ENCODE results near the gene RIN3. TPM values are rescaled to one million over a fixed set of nuclear protein-coding genes. Genes with fewer than 3 reads are reported as not detected.
"Not testable (repeated sequence)": the region's sequence is repeated elsewhere in the genome, so short reads cannot be mapped to it uniquely, and the experiment has no call there.

RIN3 gene
- total RNA-seq, 1 donor from 2014 or later = 12.7 TPM

DNA sequence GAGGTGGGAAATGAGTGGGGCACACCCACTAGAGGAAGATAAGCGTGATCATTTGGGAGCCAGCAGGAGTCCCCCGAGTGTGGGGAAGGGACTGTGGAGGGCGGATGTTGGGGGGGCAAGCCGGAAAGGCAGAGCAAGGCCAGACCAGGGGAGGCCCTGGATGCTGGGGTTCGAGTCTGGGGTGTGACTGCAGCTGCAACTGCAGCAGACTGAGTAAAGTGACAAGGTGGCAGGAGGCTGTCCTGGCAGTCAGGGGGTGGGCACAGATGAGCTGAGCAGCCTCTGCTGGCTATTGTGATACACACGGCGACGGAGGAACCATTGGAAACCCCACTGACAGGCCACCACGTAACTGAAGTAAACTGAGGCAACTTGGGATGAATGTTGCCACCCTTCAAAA is 124.7 kb downstream of the RIN3 start:
- Mint-ChIP-seq H3K27ac (ENCODE audit: unreplicated experiment) (no peak overlapping the region), H3K36me3 (ENCODE audit: low read depth) (peaks cover 4% of the 10 kb centered on the region), H3K4me1 (peaks cover 26% of the 10 kb centered on the region), H3K4me3 (no peak overlapping the region), H3K9me3 (no peaks in the 10 kb centered on the region), H3K27me3 (ENCODE audit: low read depth) (no peaks in the 10 kb centered on the region)
- no peak for DNase-seq (ENCODE audit: low read depth, low spot score)
- TF ChIP-seq, protein P1, sequence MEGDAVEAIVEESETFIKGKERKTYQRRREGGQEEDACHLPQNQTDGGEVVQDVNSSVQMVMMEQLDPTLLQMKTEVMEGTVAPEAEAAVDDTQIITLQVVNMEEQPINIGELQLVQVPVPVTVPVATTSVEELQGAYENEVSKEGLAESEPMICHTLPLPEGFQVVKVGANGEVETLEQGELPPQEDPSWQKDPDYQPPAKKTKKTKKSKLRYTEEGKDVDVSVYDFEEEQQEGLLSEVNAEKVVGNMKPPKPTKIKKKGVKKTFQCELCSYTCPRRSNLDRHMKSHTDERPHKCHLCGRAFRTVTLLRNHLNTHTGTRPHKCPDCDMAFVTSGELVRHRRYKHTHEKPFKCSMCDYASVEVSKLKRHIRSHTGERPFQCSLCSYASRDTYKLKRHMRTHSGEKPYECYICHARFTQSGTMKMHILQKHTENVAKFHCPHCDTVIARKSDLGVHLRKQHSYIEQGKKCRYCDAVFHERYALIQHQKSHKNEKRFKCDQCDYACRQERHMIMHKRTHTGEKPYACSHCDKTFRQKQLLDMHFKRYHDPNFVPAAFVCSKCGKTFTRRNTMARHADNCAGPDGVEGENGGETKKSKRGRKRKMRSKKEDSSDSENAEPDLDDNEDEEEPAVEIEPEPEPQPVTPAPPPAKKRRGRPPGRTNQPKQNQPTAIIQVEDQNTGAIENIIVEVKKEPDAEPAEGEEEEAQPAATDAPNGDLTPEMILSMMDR (conservative IDR thresholded peaks at IDR 0.05) = no peak

DNA sequence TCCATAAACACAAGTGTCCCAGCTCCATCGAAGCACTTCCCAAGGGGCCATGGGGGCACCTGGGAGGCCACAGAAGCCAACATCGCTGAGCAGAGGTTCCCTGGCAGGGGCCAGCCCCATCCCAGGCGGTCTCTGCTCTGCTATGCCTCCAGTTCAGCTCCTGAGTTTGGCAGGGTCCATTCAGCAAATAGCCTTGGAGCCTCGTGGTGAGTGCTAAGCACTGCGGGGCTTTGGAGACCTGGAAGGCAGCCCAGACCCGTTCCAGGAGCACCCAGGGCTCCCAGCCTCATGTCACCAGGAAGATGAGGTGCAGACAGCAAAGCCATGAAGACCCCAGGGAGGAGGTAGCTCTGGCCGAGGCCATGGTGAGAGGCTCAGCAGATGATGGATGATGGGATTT is 125.3 kb downstream of the RIN3 start:
- Mint-ChIP-seq H3K27me3 (ENCODE audit: low read depth) (no peaks in the 10 kb centered on the region), H3K9me3 (no peaks in the 10 kb centered on the region), H3K27ac (ENCODE audit: unreplicated experiment) (peak overlapping the region; percentile 87), H3K4me3 (no peak overlapping the region), H3K36me3 (ENCODE audit: low read depth) (peaks cover 4% of the 10 kb centered on the region), H3K4me1 (peaks cover 26% of the 10 kb centered on the region)
- TF ChIP-seq, protein P1 (conservative IDR thresholded peaks at IDR 0.05) = no peak
- no peak for DNase-seq (ENCODE audit: low read depth, low spot score)

DNA sequence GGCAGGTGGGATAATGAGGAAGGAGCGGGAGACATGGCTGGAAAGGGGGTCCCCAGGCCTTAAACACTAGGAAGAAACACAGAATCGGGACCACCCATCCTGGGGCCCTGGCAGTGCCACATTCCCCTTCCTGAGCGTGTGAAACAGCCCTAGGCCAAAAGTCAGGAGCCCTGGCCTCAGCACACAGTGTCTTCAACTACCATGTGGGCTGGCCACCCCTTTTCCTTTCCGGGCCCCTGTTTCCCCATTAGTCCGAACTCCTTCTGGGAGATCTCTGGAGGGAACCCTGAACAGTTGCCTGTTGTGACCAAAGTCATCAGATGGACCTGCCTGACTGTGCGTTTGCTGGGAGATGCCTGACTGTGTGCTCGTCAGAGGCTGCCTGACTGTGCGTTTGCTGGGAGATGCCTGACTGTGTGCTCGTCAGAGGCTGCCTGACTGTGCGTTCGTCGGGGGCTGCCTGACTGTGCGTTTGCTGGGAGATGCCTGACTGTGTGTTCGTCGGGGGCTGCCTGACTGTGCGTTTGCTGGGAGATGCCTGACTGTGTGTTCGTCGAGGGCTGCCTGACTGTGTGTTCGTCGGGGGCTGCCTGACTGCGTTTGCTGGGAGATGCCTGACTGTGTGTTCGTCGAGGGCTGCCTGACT is 126.0 kb downstream of the RIN3 start:
- H3K36me3 Mint-ChIP-seq (ENCODE audit: low read depth) = not testable (repeated sequence)
- Mint-ChIP-seq H3K27ac (ENCODE audit: unreplicated experiment) (peak overlapping the region; percentile 87), H3K4me1 (peaks cover 26% of the 10 kb centered on the region)

GRCh38 chr14:92641306-92641705 is 127.7 kb downstream of the RIN3 start:
- no peak for DNase-seq (ENCODE audit: low read depth, low spot score)
- no peaks in the 10 kb centered on the region for H3K27me3 Mint-ChIP-seq (ENCODE audit: low read depth)
- H3K36me3 Mint-ChIP-seq (ENCODE audit: low read depth) = peaks cover 13% of the 10 kb centered on the region
- peaks cover 26% of the 10 kb centered on the region for H3K4me1 Mint-ChIP-seq
- TF ChIP-seq, protein P1 (conservative IDR thresholded peaks at IDR 0.05) = no peak
- peak overlapping the region; percentile 62 for H3K27ac Mint-ChIP-seq (ENCODE audit: unreplicated experiment)
- peaks cover 2% of the 10 kb centered on the region for H3K9me3 Mint-ChIP-seq
- H3K4me3 Mint-ChIP-seq = no peak overlapping the region

More for the DNA sequence above, 126.0 kb downstream of the RIN3 start:
- DNase-seq (ENCODE audit: low read depth, low spot score); H3K4me3 Mint-ChIP-seq; H3K27me3 Mint-ChIP-seq (ENCODE audit: low read depth); H3K9me3 Mint-ChIP-seq: not testable (repeated sequence)

DNA sequence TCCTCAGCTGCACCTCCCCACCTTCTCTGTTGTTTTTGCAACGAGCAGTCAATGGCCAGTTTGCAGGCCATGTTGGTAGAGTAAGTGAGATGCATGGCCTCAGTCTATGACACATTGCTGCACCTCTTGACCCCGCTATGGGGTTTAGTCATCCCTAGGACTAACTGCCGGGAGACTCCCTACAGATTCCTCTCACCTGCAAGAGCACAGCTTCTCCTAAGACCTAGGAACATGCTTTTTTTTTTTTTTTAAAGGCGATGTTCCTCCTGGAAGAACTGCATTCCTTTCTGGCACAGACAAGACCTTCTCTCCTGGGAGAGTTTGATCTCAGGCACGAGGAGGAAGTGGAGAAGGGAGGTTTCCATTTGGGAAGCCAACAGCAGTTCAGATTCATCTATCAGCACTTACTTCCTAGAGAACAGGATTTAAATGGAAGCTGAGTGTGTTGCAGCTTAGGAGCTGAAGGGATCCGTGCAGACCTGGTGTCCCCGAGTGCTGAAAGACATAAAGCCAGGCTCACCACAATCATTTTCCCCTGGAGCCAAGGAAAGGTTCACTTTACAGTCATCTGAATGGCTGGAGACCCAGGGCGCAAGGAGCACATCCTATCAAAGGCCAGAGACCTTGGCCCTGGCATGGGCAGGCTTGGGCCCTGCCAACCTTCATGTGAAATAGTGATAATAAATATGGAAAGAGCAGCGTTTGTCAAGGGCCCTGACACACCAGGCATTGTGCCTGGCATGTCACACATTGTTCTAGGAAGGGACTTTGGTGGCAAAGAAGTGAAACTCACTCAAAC is 130.8 kb downstream of the RIN3 start:
- DNase-seq (ENCODE audit: low read depth, low spot score) = no peak
- Mint-ChIP-seq H3K36me3 (ENCODE audit: low read depth) (peaks cover 13% of the 10 kb centered on the region), H3K4me3 (no peak overlapping the region)

More for the DNA sequence above, 130.8 kb downstream of the RIN3 start:
- Mint-ChIP-seq H3K4me1 (peaks cover 17% of the 10 kb centered on the region), H3K27me3 (ENCODE audit: low read depth) (no peaks in the 10 kb centered on the region), H3K9me3 (peaks cover 2% of the 10 kb centered on the region), H3K27ac (ENCODE audit: unreplicated experiment) (no peak overlapping the region)
- TF ChIP-seq, protein P1 (conservative IDR thresholded peaks at IDR 0.05) = no peak

Data from neural crest cell (in vitro differentiated cells).